AG09319 (cell line): ENCODE results near the gene GRIP1.

Experiments used
- DNase-seq: peaks from one replicate; pipeline ENCODE4 v3.0.0-alpha.2; 2010; ENCODE audit warnings: low read depth; ENCODE audit errors: extremely low read depth
- TF ChIP-seq, protein P1 (sequence below): IDR thresholded peaks from 2 replicates; pipeline ENCODE4 v1.5.1; 2011; ENCODE audit warnings: low read depth, mild to moderate bottlenecking, inconsistent platforms, low read length, moderate library complexity

Gene GRIP1

DNA sequence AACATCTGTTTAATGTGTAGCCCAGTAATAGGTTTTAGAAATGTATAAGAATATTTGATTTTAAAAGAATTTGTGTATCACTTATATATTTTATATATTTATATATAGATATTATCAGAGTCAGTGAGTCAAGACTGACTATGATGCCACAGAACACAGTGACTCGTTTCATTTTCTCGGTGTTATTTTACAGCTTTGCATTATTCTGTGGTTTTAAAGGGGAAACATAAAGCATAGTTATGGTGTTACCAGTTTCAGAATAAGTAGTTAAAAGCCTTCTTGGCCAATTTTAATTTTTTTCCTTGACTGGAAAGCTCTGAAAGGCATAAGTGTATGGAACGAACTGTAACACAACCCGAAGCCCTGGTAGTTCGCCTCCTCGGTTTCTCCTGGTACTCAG is 91.0 kb downstream of the GRIP1 start:
- TF ChIP-seq, protein P1, sequence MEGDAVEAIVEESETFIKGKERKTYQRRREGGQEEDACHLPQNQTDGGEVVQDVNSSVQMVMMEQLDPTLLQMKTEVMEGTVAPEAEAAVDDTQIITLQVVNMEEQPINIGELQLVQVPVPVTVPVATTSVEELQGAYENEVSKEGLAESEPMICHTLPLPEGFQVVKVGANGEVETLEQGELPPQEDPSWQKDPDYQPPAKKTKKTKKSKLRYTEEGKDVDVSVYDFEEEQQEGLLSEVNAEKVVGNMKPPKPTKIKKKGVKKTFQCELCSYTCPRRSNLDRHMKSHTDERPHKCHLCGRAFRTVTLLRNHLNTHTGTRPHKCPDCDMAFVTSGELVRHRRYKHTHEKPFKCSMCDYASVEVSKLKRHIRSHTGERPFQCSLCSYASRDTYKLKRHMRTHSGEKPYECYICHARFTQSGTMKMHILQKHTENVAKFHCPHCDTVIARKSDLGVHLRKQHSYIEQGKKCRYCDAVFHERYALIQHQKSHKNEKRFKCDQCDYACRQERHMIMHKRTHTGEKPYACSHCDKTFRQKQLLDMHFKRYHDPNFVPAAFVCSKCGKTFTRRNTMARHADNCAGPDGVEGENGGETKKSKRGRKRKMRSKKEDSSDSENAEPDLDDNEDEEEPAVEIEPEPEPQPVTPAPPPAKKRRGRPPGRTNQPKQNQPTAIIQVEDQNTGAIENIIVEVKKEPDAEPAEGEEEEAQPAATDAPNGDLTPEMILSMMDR, result no peak
- no peak for DNase-seq

- TF ChIP-seq, protein P1, result no peak
- DNase-seq, result no peak
These were observed 94.2 kb downstream of the GRIP1 start for GRCh38 chr12:66584673-66585072.

DNA sequence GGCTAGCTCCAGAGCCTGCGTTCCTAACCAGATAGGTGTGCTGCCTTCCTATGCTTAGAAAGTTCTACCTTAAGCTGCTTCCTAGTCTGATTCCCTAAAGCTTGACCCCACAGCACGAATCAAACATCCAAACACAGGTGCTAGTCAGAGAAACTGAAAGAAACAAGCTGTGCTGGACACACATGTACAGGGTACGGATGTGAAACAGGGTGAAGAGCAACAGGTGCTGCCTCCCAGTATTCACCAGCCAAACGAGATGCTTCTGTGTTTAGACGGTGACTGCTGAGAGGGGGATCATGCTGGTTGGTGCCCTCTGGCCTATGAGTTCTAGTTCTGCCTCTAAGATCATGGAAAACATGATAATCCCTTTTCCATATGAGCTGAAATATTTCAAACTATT is 105.3 kb downstream of the GRIP1 start:
- TF ChIP-seq, protein P1, result no peak
- DNase-seq, result no peak

DNA sequence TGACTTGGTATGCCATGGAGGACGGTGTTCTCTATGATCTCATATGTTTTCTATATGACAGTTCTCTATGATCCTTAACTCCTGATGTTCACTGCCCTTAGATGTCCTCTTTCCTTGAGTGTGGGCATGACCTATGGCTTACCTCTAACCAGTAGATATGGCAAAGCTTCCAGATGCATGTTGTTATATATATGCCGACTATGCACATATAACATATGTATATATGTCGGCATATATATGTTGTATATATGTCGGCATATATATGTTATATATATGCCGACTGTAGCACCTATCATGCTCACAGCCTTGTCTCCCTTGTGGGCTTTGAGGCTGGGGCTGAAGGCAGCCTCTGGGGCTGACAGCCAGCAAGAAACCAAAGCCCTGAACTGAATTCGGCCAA is 106.0 kb downstream of the GRIP1 start:
- TF ChIP-seq, protein P1, result no peak
- DNase-seq, result no peak

- no peak for DNase-seq
- TF ChIP-seq, protein P1, result no peak
These were observed 107.4 kb downstream of the GRIP1 start for GRCh38 chr12:66571361-66571915.

GRCh38 chr12:66563220-66563619 is 115.7 kb downstream of the GRIP1 start:
- TF ChIP-seq, protein P1, result no peak
- DNase-seq, result no peak

- TF ChIP-seq, protein P1, result no peak
- DNase-seq, result no peak
These were observed 123.8 kb downstream of the GRIP1 start for GRCh38 chr12:66555113-66555512.
